IMR-90 (cell line): ENCODE data around the gene GRAMD1A. TPM values are rescaled to one million over a fixed set of nuclear protein-coding genes. Genes with fewer than 3 reads are reported as not detected.

Experiments
- ATAC-seq: fragments of 200-7000 bp; cut with Tn5 transposase; 2 replicates; pipeline ENCODE4 v1.9.1; 2020; ENCODE audit warnings: low read depth, mild to moderate bottlenecking, moderate library complexity
- BruUV-seq: library from RNA; stranded (reverse); fragments of 400-500 nt; replicated peaks from 2 replicates; lab custom pipeline; 2021; lab: Mats Ljungman, UMichigan
- CTCF ChIA-PET: fragments of 300-600 bp; formaldehyde crosslinking; extraction: SDS; loops from one replicate; lab custom pipeline; 2021; ENCODE audit warnings: antibody characterized with exemption; lab: Yijun Ruan, JAX
- POLR2A ChIA-PET: fragments of 300-600 bp; sonication (Branson Sonifier 250); formaldehyde crosslinking; loops from one replicate; lab custom pipeline; 2022; ENCODE audit warnings: antibody characterized with exemption; ENCODE audit not compliant: unreplicated experiment; lab: Charles Lee
- DNase-seq: peaks from one replicate; pipeline ENCODE4 v3.0.0; 2013
- H2AFZ ChIP-seq: replicated peaks from 2 replicates; pipeline ENCODE3; 2013; ENCODE audit warnings: low read length, mild to moderate bottlenecking; ENCODE audit not compliant: poor library complexity
- H2AK5ac ChIP-seq: 2 replicates; pipeline ENCODE4 v1.6.1; 2013; ENCODE audit warnings: low read depth, low read length, inconsistent platforms
- H2AK9ac ChIP-seq: replicated peaks from 2 replicates; pipeline ENCODE3; 2013; ENCODE audit warnings: mild to moderate bottlenecking, low read depth, low read length, moderate library complexity; ENCODE audit not compliant: poor library complexity
- H2BK120ac ChIP-seq: 2 replicates; pipeline ENCODE4 v1.6.1; 2013; ENCODE audit warnings: low read depth, low read length, inconsistent platforms
- H2BK15ac ChIP-seq: 3 replicates; pipeline ENCODE4 v1.6.1; 2013; ENCODE audit warnings: low read depth, low read length, inconsistent platforms
- H2BK20ac ChIP-seq: 2 replicates; pipeline ENCODE4 v1.6.1; 2013; ENCODE audit warnings: low read depth, mild to moderate bottlenecking, inconsistent platforms, low read length, moderate library complexity
- H2BK5ac ChIP-seq: 2 replicates; pipeline ENCODE4 v1.6.1; 2013; ENCODE audit warnings: mild to moderate bottlenecking, low read depth, low read length, inconsistent platforms; ENCODE audit not compliant: poor library complexity, severe bottlenecking
- H3K14ac ChIP-seq: replicated peaks from 2 replicates; pipeline ENCODE4 v1.6.1; 2013; ENCODE audit warnings: low read depth, low read length, inconsistent platforms
- H3K18ac ChIP-seq: 2 replicates; pipeline ENCODE4 v1.6.1; 2013; ENCODE audit warnings: low read depth, low read length, control low read depth
- H3K23ac ChIP-seq: 2 replicates; pipeline ENCODE4 v1.6.1; 2013; ENCODE audit warnings: low read depth, low read length, inconsistent platforms
- H3K27ac ChIP-seq: 2 replicates; pipeline ENCODE4 v1.5.1; 2013; ENCODE audit warnings: mild to moderate bottlenecking, control low read depth, low read length; ENCODE audit not compliant: insufficient read depth
- H3K27me3 ChIP-seq: 2 replicates; pipeline ENCODE4 v1.6.1; 2013; ENCODE audit warnings: low read length; ENCODE audit not compliant: control insufficient read depth, insufficient read depth
- H3K36me3 ChIP-seq: 2 replicates; pipeline ENCODE4 v1.6.1; 2013; ENCODE audit warnings: low read length, mixed read lengths; ENCODE audit not compliant: control insufficient read depth, insufficient read depth
- H3K4ac ChIP-seq: 2 replicates; pipeline ENCODE4 v1.6.1; 2013; ENCODE audit warnings: low read depth, low read length, inconsistent platforms
- H3K4me1 ChIP-seq: 2 replicates; pipeline ENCODE4 v1.6.1; 2013; ENCODE audit warnings: low read length, mixed read lengths; ENCODE audit not compliant: control insufficient read depth, insufficient read depth
- H3K4me2 ChIP-seq: 2 replicates; pipeline ENCODE4 v1.6.1; 2013; ENCODE audit warnings: low read depth, mild to moderate bottlenecking, control low read depth, low read length, moderate library complexity
- H3K4me3 ChIP-seq: 2 replicates; pipeline ENCODE4 v1.5.1; 2013; ENCODE audit warnings: low read depth, mild to moderate bottlenecking, control low read depth, low read length, moderate library complexity; ENCODE audit not compliant: insufficient read depth
- H3K56ac ChIP-seq: 2 replicates; pipeline ENCODE4 v1.6.1; 2013; ENCODE audit warnings: low read length, inconsistent platforms; ENCODE audit not compliant: insufficient read depth; ENCODE audit errors: extremely low read depth
- H3K79me1 ChIP-seq, 2 experiments: 2 replicates each; pipeline ENCODE4 v1.6.1; 2013; ENCODE audit warnings: low read length in 2 of 2, inconsistent platforms in 1 of 2, low read depth in 1 of 2
- H3K9ac ChIP-seq: 2 replicates; pipeline ENCODE4 v1.6.1; 2013; ENCODE audit warnings: low read depth, low read length, control low read depth
- H3K9me1 ChIP-seq: 2 replicates; pipeline ENCODE4 v1.6.1; 2013; ENCODE audit warnings: low read length, inconsistent platforms; ENCODE audit not compliant: insufficient read depth
- H3K9me3 ChIP-seq: 2 replicates; pipeline ENCODE4 v1.6.1; 2013; ENCODE audit warnings: low read length; ENCODE audit not compliant: control insufficient read depth, insufficient read depth
- H4K20me1 ChIP-seq: 2 replicates; pipeline ENCODE4 v1.6.1; 2013; ENCODE audit warnings: low read length, inconsistent platforms; ENCODE audit not compliant: insufficient read depth
- H4K5ac ChIP-seq: 2 replicates; pipeline ENCODE4 v1.6.1; 2013; ENCODE audit warnings: mild to moderate bottlenecking, low read depth, low read length, control low read depth
- H4K8ac ChIP-seq, 2 experiments: 2 replicates each; pipeline ENCODE4 v1.6.1; 2013; ENCODE audit warnings: low read depth in 2 of 2, low read length in 2 of 2, control low read depth in 1 of 2, inconsistent platforms in 1 of 2
- H4K91ac ChIP-seq: 2 replicates; pipeline ENCODE4 v1.6.1; 2013; ENCODE audit warnings: low read depth, low read length, inconsistent platforms; ENCODE audit not compliant: insufficient read depth
- BHLHE40 ChIP-seq: fragments of 150-350 bp; IDR thresholded peaks from 2 replicates; pipeline ENCODE4 v1.6.1; 2016; ENCODE audit warnings: mild to moderate bottlenecking, low read depth, low read length
- CEBPB ChIP-seq: IDR thresholded peaks from 2 replicates; pipeline ENCODE4 v1.6.1; 2012; ENCODE audit warnings: low read depth, low read length, improper control_type of control experiment
- MAFK ChIP-seq: IDR thresholded peaks from 2 replicates; pipeline ENCODE4 v1.6.1; 2012; ENCODE audit warnings: low read depth, low read length, improper control_type of control experiment
- MAZ ChIP-seq: IDR thresholded peaks from 2 replicates; pipeline ENCODE4 v1.6.1; 2012; ENCODE audit warnings: low read depth, mild to moderate bottlenecking, low read length, improper control_type of control experiment, moderate library complexity, borderline replicate concordance
- MXI1 ChIP-seq: IDR thresholded peaks from 2 replicates; pipeline ENCODE4 v1.6.1; 2012; ENCODE audit warnings: low read depth, mild to moderate bottlenecking, low read length, moderate library complexity, borderline replicate concordance
- NFE2L2 ChIP-seq: fragments of 150-350 bp; IDR thresholded peaks from 2 replicates; pipeline ENCODE4 v1.6.1; 2016; ENCODE audit warnings: low read depth, mild to moderate bottlenecking, low read length
- RAD21 ChIP-seq: IDR thresholded peaks from 2 replicates; pipeline ENCODE4 v1.6.1; 2012; ENCODE audit warnings: low read length, improper control_type of control experiment
- RCOR1 ChIP-seq: IDR thresholded peaks from 2 replicates; pipeline ENCODE4 v1.6.1; 2012; ENCODE audit warnings: mild to moderate bottlenecking, low read length, improper control_type of control experiment; ENCODE audit not compliant: insufficient replicate concordance
- RFX5 ChIP-seq: IDR thresholded peaks from 2 replicates; pipeline ENCODE4 v1.8.0; 2012; ENCODE audit warnings: low read depth, mild to moderate bottlenecking, low read length, moderate library complexity
- SMC3 ChIP-seq: fragments of 150-350 bp; IDR thresholded peaks from 2 replicates; pipeline ENCODE4 v1.6.1; 2016; ENCODE audit warnings: low read depth, mild to moderate bottlenecking, antibody characterized with exemption, low read length, moderate library complexity
- WGBS, 2 experiments: methylation state at CpG; one replicate each; pipeline versions ENCODE4 v1.1.5 to v1.1.7; 2013; ENCODE audit warnings: missing lambda C conversion rate in 2 of 2; ENCODE audit not compliant: insufficient read length in 1 of 2; ENCODE audit errors: extremely low coverage in 2 of 2; 5-methylcytosine and 5-hydroxymethylcytosine counted together
- dilution Hi-C: fragments of 300-500 bp; cut with HindIII; formaldehyde crosslinking; loops from one replicate; pipeline ENCODE4 v1.14.3; 2018; ENCODE audit warnings: low sequenced_read_pairs; ENCODE audit not compliant: unreplicated experiment
- in situ Hi-C: fragments of 300-500 bp; cut with MboI; formaldehyde crosslinking; loops from 3 replicates; pipeline ENCODE4 v1.14.3; 2019; ENCODE audit warnings: low sequenced_read_pairs, inconsistent platforms, mixed read lengths
- intact Hi-C: fragments of 100-400 bp; cut with micrococcal nuclease; formaldehyde crosslinking; loops from 2 replicates; pipeline ENCODE4 v1.10.0; 2022
- polyA plus RNA-seq, 3 experiments: library from polyadenylated mRNA; depleted of rRNA; stranded (reverse); fragments of >200 nt; gene quantifications; 2 replicates each; pipeline ENCODE4 v1.2.3, GENCODE V29; 2012; ENCODE audit warnings: low replicate concordance in 1 of 3
- total RNA-seq: library from RNA; depleted of rRNA; stranded (reverse); fragments of >200 nt; gene quantifications from 2 replicates; pipeline ENCODE4 v1.2.3, GENCODE V29; 2012
- TF ChIP-seq, protein P1 (sequence below): fragments of 150-350 bp; IDR thresholded peaks from 2 replicates; pipeline ENCODE4 v1.6.1; 2017; ENCODE audit warnings: mild to moderate bottlenecking, antibody characterized with exemption, low read length, low read depth
- TF ChIP-seq, protein P2 (sequence below): conservative IDR thresholded peaks from 2 replicates; pipeline ENCODE4 v1.5.1; 2012; ENCODE audit warnings: mild to moderate bottlenecking, low read depth, low read length, improper control_type of control experiment
- TF ChIP-seq, protein P3 (sequence below): fragments of 150-350 bp; IDR thresholded peaks from 2 replicates; pipeline ENCODE4 v1.6.1; 2016; ENCODE audit warnings: low read depth, mild to moderate bottlenecking, low read length, moderate library complexity, borderline replicate concordance

GRAMD1A gene
- total and polyA plus RNA-seq, 2 of the 4 experiments (the other 2 are of a cell fraction), result 11.1 to 63.0 TPM

DNA sequence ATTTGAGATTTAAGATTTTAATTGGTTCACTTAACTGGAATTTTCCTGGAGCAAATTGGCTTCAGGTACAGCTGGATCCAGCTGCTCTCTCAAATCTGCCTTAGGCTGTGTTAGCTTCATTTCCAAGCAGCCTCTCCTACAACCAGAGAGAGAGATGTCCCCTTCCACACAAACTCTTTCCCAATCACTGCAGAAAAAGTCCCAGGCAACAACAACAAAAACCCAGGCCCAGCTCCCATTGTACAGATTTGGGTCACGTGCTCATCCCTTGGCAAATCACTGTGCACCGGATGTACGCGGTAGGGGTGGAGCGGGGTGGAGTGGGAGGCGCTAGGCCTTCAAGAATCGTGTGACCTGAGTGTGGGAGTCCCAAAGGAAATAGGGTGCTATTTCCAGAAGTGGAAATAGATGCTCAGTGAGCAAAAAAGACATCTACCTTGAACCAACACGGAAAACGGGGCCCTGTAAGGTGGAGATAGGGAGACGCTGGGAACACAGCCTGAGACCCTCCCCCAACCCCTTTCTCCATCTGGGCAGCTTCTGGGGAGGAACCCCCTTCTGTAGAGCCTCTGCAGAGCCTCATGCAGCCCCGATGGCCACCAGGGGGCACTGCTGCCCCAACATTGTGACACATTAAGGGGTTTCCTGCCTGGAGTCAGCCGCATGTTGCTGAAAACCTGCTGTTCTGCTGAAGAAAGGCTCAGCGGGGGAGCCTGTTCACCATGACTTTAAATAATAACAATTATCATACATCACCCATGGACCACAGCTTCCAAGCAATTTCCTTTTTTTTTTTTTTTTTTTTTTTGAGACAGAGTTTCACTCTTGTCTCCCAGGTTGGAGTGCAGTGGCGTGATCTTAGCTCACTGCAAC lies 66.8 kb downstream of the GRAMD1A start:
- H2AFZ ChIP-seq, result peak overlapping the region; percentile 67
- no peak overlapping the region for H2BK5ac ChIP-seq
- dilution Hi-C loops, result no loop called here
- H2AK9ac ChIP-seq, result no peak overlapping the region
- no peak overlapping the region for H2BK15ac ChIP-seq
- no peak overlapping the region for H3K9ac ChIP-seq
- WGBS, 2 experiments, result 20% methylated on average over 1 of the region's 14 CpGs; no CpG with 5 or more reads in 1 of the 2 experiments
- ATAC-seq (peak; percentile 89), DNase-seq (peak; percentile 77)
- no peak overlapping the region for H4K91ac ChIP-seq
- H3K4me3 ChIP-seq, result no peak overlapping the region
- no peak overlapping the region for H3K4me2 ChIP-seq
- H3K79me1 ChIP-seq, result no peaks in the 10 kb centered on the region
- no peaks in the 10 kb centered on the region for H3K9me1 ChIP-seq
- no peaks in the 10 kb centered on the region for H3K27me3 ChIP-seq
- H2BK20ac ChIP-seq, result no peak overlapping the region
- no peak overlapping the region for H4K8ac ChIP-seq
- H3K18ac ChIP-seq, result no peak overlapping the region
- no peak overlapping the region for H3K23ac ChIP-seq
- H2BK120ac ChIP-seq, result no peak overlapping the region
- POLR2A ChIA-PET, result no interaction called here
- H4K5ac ChIP-seq, result no peak overlapping the region
- no peak overlapping the region for H3K56ac ChIP-seq
- no peaks in the 10 kb centered on the region for H3K36me3 ChIP-seq
- CTCF ChIA-PET, result interaction anchor here (0.6 to 1.8 kb wide), 11 partner anchors 20 to 246 kb away, joined by 3 to 18 read pairs (median 6); partner anchors contain the start of gene LGI4
- no TSS peak for BruUV-seq
- no peaks in the 10 kb centered on the region for H4K20me1 ChIP-seq
- in situ Hi-C loops, result loop anchor here (5.0 kb wide), 1 partner anchor 70 kb away; the partner anchor contains the start of genes FXYD1 and LGI4
- intact Hi-C loops, result loop anchor here (1.0 to 2.0 kb wide), 3 partner anchors 23 to 202 kb away; partner anchors contain the start of genes LGI4 and USF2
- no peak overlapping the region for H3K4ac ChIP-seq
- no peak overlapping the region for H3K27ac ChIP-seq
- H3K9me3 ChIP-seq, result peaks cover 7% of the 10 kb centered on the region
- H2AK5ac ChIP-seq, result no peak overlapping the region
- H3K14ac ChIP-seq, result no peak overlapping the region
- peaks cover 4% of the 10 kb centered on the region for H3K4me1 ChIP-seq
- TF ChIP-seq, protein P1, sequence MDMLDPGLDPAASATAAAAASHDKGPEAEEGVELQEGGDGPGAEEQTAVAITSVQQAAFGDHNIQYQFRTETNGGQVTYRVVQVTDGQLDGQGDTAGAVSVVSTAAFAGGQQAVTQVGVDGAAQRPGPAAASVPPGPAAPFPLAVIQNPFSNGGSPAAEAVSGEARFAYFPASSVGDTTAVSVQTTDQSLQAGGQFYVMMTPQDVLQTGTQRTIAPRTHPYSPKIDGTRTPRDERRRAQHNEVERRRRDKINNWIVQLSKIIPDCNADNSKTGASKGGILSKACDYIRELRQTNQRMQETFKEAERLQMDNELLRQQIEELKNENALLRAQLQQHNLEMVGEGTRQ, result peak; percentile 54; the same call in 1 of the 2 replicates
- TF ChIP-seq BHLHE40 (no peak), RCOR1 (no peak), RAD21 (peak; percentile 86), SMC3 (peak; percentile 81), MXI1 (no peak), NFE2L2 (no peak), RFX5 (no peak), CEBPB (peak; percentile 52; the same call in 1 of the 2 replicates), MAZ (peak; percentile 59; the same call in 1 of the 2 replicates), MAFK (no peak)
- TF ChIP-seq, protein P2, sequence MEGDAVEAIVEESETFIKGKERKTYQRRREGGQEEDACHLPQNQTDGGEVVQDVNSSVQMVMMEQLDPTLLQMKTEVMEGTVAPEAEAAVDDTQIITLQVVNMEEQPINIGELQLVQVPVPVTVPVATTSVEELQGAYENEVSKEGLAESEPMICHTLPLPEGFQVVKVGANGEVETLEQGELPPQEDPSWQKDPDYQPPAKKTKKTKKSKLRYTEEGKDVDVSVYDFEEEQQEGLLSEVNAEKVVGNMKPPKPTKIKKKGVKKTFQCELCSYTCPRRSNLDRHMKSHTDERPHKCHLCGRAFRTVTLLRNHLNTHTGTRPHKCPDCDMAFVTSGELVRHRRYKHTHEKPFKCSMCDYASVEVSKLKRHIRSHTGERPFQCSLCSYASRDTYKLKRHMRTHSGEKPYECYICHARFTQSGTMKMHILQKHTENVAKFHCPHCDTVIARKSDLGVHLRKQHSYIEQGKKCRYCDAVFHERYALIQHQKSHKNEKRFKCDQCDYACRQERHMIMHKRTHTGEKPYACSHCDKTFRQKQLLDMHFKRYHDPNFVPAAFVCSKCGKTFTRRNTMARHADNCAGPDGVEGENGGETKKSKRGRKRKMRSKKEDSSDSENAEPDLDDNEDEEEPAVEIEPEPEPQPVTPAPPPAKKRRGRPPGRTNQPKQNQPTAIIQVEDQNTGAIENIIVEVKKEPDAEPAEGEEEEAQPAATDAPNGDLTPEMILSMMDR, result peak; percentile 89
- TF ChIP-seq, protein P3, sequence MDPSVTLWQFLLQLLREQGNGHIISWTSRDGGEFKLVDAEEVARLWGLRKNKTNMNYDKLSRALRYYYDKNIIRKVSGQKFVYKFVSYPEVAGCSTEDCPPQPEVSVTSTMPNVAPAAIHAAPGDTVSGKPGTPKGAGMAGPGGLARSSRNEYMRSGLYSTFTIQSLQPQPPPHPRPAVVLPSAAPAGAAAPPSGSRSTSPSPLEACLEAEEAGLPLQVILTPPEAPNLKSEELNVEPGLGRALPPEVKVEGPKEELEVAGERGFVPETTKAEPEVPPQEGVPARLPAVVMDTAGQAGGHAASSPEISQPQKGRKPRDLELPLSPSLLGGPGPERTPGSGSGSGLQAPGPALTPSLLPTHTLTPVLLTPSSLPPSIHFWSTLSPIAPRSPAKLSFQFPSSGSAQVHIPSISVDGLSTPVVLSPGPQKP, result no peak
